Mesenchymal stem cell (in vitro differentiated cells and primary cell): Measurements from ENCODE around the gene ATP12A.
A peak's percentile ranks its signal among the peaks of the same experiment; 100 is the strongest.

Source experiments
- DNase-seq: peaks from one replicate; pipeline ENCODE4 v3.0.0-alpha.2; 2013
- H2AFZ ChIP-seq: one replicate; pipeline ENCODE4 v1.6.1; 2013; ENCODE audit warnings: low read depth, mild to moderate bottlenecking, control low read depth, inconsistent platforms, low read length, moderate library complexity
- H2AK5ac ChIP-seq: 2 replicates; pipeline ENCODE4 v1.6.1; 2013; ENCODE audit warnings: low read length, moderate library complexity, mild to moderate bottlenecking, inconsistent platforms; ENCODE audit not compliant: severe bottlenecking
- H2BK120ac ChIP-seq: one replicate; pipeline ENCODE4 v1.6.1; 2013; ENCODE audit warnings: low read depth, mild to moderate bottlenecking, inconsistent platforms, low read length, moderate library complexity
- H2BK12ac ChIP-seq, 2 experiments: one replicate each; pipeline ENCODE4 v1.6.1; 2013; ENCODE audit warnings: inconsistent platforms in 2 of 2, low read length in 2 of 2, mild to moderate bottlenecking in 2 of 2, moderate library complexity in 2 of 2, control low read depth in 1 of 2
- H2BK15ac ChIP-seq: one replicate; pipeline ENCODE4 v1.6.1; 2013; ENCODE audit warnings: mild to moderate bottlenecking, low read depth, inconsistent platforms; ENCODE audit not compliant: poor library complexity, severe bottlenecking
- H2BK5ac ChIP-seq: 2 replicates; pipeline ENCODE4 v1.6.1; 2013; ENCODE audit warnings: low read depth, mild to moderate bottlenecking, low read length, control low read depth, inconsistent platforms; ENCODE audit not compliant: poor library complexity, severe bottlenecking
- H3K14ac ChIP-seq, 2 experiments: one replicate each; pipeline ENCODE4 v1.6.1; 2013; ENCODE audit warnings: inconsistent platforms in 2 of 2, low read length in 2 of 2, control low read depth in 1 of 2, mild to moderate bottlenecking in 1 of 2, moderate library complexity in 1 of 2
- H3K18ac ChIP-seq, 2 experiments: one replicate each; pipeline ENCODE4 v1.6.1; 2013; ENCODE audit warnings: inconsistent platforms in 2 of 2, low read length in 2 of 2, control low read depth in 1 of 2, low read depth in 1 of 2, mild to moderate bottlenecking in 1 of 2
- H3K23ac ChIP-seq, 2 experiments: one replicate each; pipeline ENCODE4 v1.6.1; 2013; ENCODE audit warnings: inconsistent platforms in 2 of 2, low read length in 2 of 2, mild to moderate bottlenecking in 2 of 2, moderate library complexity in 2 of 2, control low read depth in 1 of 2
- H3K27ac ChIP-seq: 2 replicates; pipeline ENCODE4 v1.5.1; 2013; ENCODE audit warnings: mild to moderate bottlenecking, moderate library complexity, low read length, control low read depth, inconsistent platforms; ENCODE audit not compliant: poor library complexity, severe bottlenecking
- H3K27me3 ChIP-seq, 2 experiments: 2 replicates each; pipeline versions ENCODE4 v1.6.1 to v1.7.0; 2013; ENCODE audit warnings: low read length in 2 of 2, mild to moderate bottlenecking in 2 of 2, moderate library complexity in 2 of 2, control low read depth in 1 of 2, inconsistent platforms in 1 of 2; ENCODE audit not compliant: control insufficient read depth in 1 of 2, insufficient read depth in 1 of 2
- H3K36me3 ChIP-seq, 2 experiments: 2 replicates each; pipeline versions ENCODE4 v1.6.1 to v1.7.0; 2013; ENCODE audit warnings: low read length in 2 of 2, control low read depth in 1 of 2, inconsistent platforms in 1 of 2, low read depth in 1 of 2, mild to moderate bottlenecking in 1 of 2; ENCODE audit not compliant: insufficient read depth in 2 of 2, control insufficient read depth in 1 of 2
- H3K4ac ChIP-seq, 2 experiments: one replicate each; pipeline ENCODE4 v1.6.1; 2013; ENCODE audit warnings: inconsistent platforms in 2 of 2, low read length in 2 of 2, mild to moderate bottlenecking in 2 of 2, moderate library complexity in 2 of 2, control low read depth in 1 of 2, low read depth in 1 of 2
- H3K4me1 ChIP-seq: 2 replicates; pipeline ENCODE4 v1.6.1; 2013; ENCODE audit warnings: low read depth, low read length, control low read depth; ENCODE audit not compliant: control insufficient read depth, insufficient read depth
- H3K4me2 ChIP-seq: 2 replicates; pipeline ENCODE4 v1.6.1; 2013; ENCODE audit warnings: low read length, mild to moderate bottlenecking, inconsistent platforms; ENCODE audit not compliant: poor library complexity, severe bottlenecking
- H3K4me3 ChIP-seq, 2 experiments: 2 replicates each; pipeline versions ENCODE4 v1.5.1 to v1.7.0; 2013; ENCODE audit warnings: low read length in 2 of 2, mild to moderate bottlenecking in 2 of 2, control low read depth in 1 of 2, low read depth in 1 of 2; ENCODE audit not compliant: insufficient read depth in 1 of 2
- H3K79me1 ChIP-seq: replicated peaks from 2 replicates; pipeline ENCODE4 v1.6.1; 2013; ENCODE audit warnings: mild to moderate bottlenecking, control low read depth, low read length, inconsistent platforms; ENCODE audit not compliant: poor library complexity, severe bottlenecking
- H3K9ac ChIP-seq: 2 replicates; pipeline ENCODE4 v1.7.0; 2013; ENCODE audit warnings: mild to moderate bottlenecking, low read length, moderate library complexity
- H3K9me3 ChIP-seq: 2 replicates; pipeline ENCODE4 v1.7.0; 2013; ENCODE audit warnings: mild to moderate bottlenecking, low read length; ENCODE audit not compliant: control insufficient read depth
- H4K8ac ChIP-seq: one replicate; pipeline ENCODE4 v1.6.1; 2013; ENCODE audit warnings: inconsistent platforms, mild to moderate bottlenecking, low read length, moderate library complexity
- H4K91ac ChIP-seq: one replicate; pipeline ENCODE4 v1.6.1; 2013; ENCODE audit warnings: mild to moderate bottlenecking, low read length, inconsistent platforms
- WGBS: methylation state at CpG from one replicate; pipeline ENCODE4 v1.1.7; 2013; ENCODE audit warnings: mixed read lengths; 5-methylcytosine and 5-hydroxymethylcytosine counted together

The ATP12A gene

GRCh38 chr13:24683838-24684599 lies 3.8 kb downstream of the ATP12A start:
- Histone ChIP-seq H4K8ac (no peak overlapping the region), H3K4me2 (no peak overlapping the region), H3K4me1 (peaks cover 18% of the 10 kb centered on the region), H3K4ac (no peak overlapping the region), H2BK15ac (no peak overlapping the region), H3K9me3 (no peaks in the 10 kb centered on the region), H2AK5ac (no peak overlapping the region), H2BK5ac (no peak overlapping the region), H2BK12ac (no peak overlapping the region), H3K18ac (no peak overlapping the region), H3K9ac (no peak overlapping the region), H3K4me3 (no peak overlapping the region), H3K79me1 (no peaks in the 10 kb centered on the region), H4K91ac (no peak overlapping the region), H3K27ac (no peak overlapping the region), H3K14ac (no peak overlapping the region), H2AFZ (no peak overlapping the region), H3K23ac (no peak overlapping the region), H3K36me3 (no peaks in the 10 kb centered on the region), H2BK120ac (no peak overlapping the region), H3K27me3 (peaks cover 46 to 62% of the 10 kb centered on the region in 2 experiments)
- DNase-seq, result peak; percentile 40
- 18% methylated on average over 4 of the region's 4 CpGs for WGBS

GRCh38 chr13:24684600-24684998 lies 4.4 kb downstream of the ATP12A start:
- Histone ChIP-seq H2BK15ac (no peak overlapping the region), H4K8ac (no peak overlapping the region), H3K18ac (no peak overlapping the region), H3K36me3 (no peaks in the 10 kb centered on the region), H2BK12ac (no peak overlapping the region), H2BK5ac (no peak overlapping the region), H4K91ac (no peak overlapping the region), H3K23ac (no peak overlapping the region), H3K79me1 (no peaks in the 10 kb centered on the region), H3K9ac (no peak overlapping the region), H3K27me3 (peaks cover 50 to 62% of the 10 kb centered on the region in 2 experiments), H3K4me1 (peaks cover 18% of the 10 kb centered on the region), H3K14ac (no peak overlapping the region), H3K9me3 (no peaks in the 10 kb centered on the region), H2BK120ac (no peak overlapping the region), H3K4ac (no peak overlapping the region), H3K4me3 (no peak overlapping the region), H3K4me2 (no peak overlapping the region), H2AFZ (no peak overlapping the region), H2AK5ac (no peak overlapping the region), H3K27ac (no peak overlapping the region)
- no peak for DNase-seq
- WGBS, result 67% methylated on average over 4 of the region's 4 CpGs

- Histone ChIP-seq H2AK5ac (no peak overlapping the region), H4K8ac (no peak overlapping the region), H2AFZ (no peak overlapping the region), H2BK12ac (no peak overlapping the region), H3K9me3 (no peaks in the 10 kb centered on the region), H3K4ac (no peak overlapping the region), H4K91ac (no peak overlapping the region), H3K4me1 (peaks cover 15% of the 10 kb centered on the region), H3K4me3 (no peak overlapping the region), H3K36me3 (no peaks in the 10 kb centered on the region), H2BK15ac (no peak overlapping the region), H3K27me3 (peaks cover 50 to 62% of the 10 kb centered on the region in 2 experiments), H2BK5ac (no peak overlapping the region), H3K4me2 (no peak overlapping the region), H3K14ac (no peak overlapping the region), H3K9ac (no peak overlapping the region), H2BK120ac (no peak overlapping the region), H3K79me1 (no peaks in the 10 kb centered on the region), H3K27ac (no peak overlapping the region), H3K23ac (no peak overlapping the region), H3K18ac (no peak overlapping the region)
- DNase-seq, result no peak
- WGBS, result 88% methylated on average over 6 of the region's 6 CpGs
Measured at GRCh38 chr13:24685314-24685713, 5.1 kb downstream of the ATP12A start.

- Histone ChIP-seq H3K18ac (no peak overlapping the region), H3K9ac (no peak overlapping the region), H4K91ac (no peak overlapping the region), H3K4me1 (peaks cover 9% of the 10 kb centered on the region), H3K27me3 (peaks cover 37 to 60% of the 10 kb centered on the region in 2 experiments), H3K79me1 (no peaks in the 10 kb centered on the region), H3K14ac (no peak overlapping the region), H3K9me3 (no peaks in the 10 kb centered on the region), H2BK15ac (no peak overlapping the region), H3K4me2 (no peak overlapping the region), H2BK12ac (no peak overlapping the region), H3K27ac (no peak overlapping the region), H2AFZ (no peak overlapping the region), H3K23ac (no peak overlapping the region), H3K36me3 (no peaks in the 10 kb centered on the region), H4K8ac (no peak overlapping the region), H2AK5ac (no peak overlapping the region), H2BK5ac (no peak overlapping the region), H2BK120ac (no peak overlapping the region), H3K4me3 (no peak overlapping the region), H3K4ac (no peak overlapping the region)
- DNase-seq, result no peak
- WGBS, result 86% methylated on average over 7 of the region's 7 CpGs
Measured at GRCh38 chr13:24687611-24688010, 7.4 kb downstream of the ATP12A start.
